SK-MEL-5 (cell line): ENCODE measurements around the gene NR5A2. TPM values are rescaled to one million over a fixed set of nuclear protein-coding genes. Genes with fewer than 3 reads are reported as not detected.

Experiments used
- DNase-seq: peaks from one replicate; pipeline ENCODE4 v3.0.0-alpha.2; 2016; ENCODE audit warnings: low read depth, low spot score
- in situ Hi-C: cut with HindIII; loops from 2 replicates; pipeline ENCODE4 v1.10.0; 2016; ENCODE audit warnings: low sequenced_read_pairs, high pct_unique_total_duplicates, low pct_unique_long_range_greater_than_20kb
- total RNA-seq: library from RNA; depleted of rRNA; stranded (reverse); fragments of >200 nt; shearing (Covaris generic); gene quantifications from 2 replicates; pipeline ENCODE4 v1.2.3, GENCODE V29; 2014

The NR5A2 gene
- total RNA-seq, 1 experiment from 2014 or later = 2.7 TPM

DNA sequence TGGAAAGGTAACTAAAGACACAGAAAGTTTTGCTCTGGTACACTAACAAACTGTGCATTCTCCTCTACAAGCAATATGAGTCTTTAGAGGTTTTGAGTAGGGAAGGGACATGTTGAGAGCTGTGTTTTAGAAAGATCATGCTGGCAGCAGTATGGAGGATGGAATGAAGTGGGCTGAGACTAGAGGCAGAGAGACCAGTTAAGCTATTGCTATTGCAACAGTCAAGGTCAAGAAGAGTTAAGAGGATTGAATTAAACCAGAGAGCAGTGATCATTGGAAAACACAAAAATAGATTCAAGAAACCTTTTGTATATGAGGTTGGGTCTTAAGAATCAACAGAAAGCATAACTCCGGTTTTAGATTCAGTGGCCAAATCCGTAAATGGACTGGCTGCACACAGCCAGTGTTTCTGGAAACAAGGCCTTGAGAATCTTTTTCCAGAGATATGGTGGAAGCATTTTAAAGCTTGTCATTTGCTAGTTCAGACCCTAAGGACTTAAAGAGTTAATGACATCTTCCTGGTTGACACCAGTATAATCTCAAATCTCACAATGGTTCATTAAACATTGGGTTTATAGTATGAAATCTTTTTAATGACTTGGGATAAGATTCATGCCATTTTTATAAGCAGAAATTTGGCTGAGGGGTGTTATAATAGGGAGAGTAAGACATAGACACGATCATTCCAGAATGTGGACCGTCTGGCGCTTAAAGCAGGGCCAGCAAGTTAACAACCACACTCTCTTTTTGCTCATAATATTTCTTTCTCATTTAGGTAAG, 177.9 kb downstream of the NR5A2 start:
- DNase-seq = no peak
- in situ Hi-C loops = no loop called here

DNA sequence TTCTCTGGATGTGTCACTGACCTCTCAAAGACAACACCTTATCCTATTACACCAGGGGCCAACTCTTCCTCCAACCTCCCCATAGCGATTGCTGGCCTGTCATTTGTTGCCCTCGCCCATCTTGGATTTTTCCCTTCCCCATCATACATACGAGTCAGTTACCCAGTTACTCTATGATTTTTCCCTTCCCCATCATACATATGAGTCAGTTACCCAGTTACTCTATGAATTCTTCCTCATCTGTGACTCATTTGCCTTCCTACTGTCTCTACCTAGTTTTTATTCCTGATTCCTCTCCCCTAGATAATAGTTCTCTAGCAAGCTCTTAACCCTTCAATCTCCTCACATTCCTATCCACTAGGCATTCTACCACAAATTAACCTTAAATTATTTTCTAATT, 178.8 kb downstream of the NR5A2 start:
- DNase-seq = no peak
- in situ Hi-C loops = no loop called here

DNA sequence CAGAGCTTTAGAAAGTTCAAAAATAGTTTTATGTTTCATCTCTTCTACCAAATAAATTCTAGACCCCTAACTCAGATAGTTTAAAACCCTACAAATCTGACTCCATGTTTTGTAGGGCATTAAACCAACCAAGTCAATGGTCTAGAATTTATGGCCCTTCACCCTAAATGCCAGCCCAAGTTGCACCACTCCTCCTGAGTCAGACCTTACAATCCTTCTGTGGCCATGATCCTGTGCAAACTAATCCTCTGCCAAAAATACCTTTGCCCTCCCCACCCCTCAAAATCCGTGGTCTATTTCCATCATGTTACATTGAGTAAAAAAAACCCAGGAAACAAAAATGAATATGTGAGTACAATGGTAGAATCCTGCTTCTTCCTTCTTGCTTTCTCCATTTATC, 179.3 kb downstream of the NR5A2 start:
- in situ Hi-C loops = no loop called here
- DNase-seq = no peak

- no peak for DNase-seq
- in situ Hi-C loops = no loop called here
Measured at GRCh38 chr1:200207711-200208126, 180.2 kb downstream of the NR5A2 start.

GRCh38 chr1:200211157-200211556, 183.6 kb downstream of the NR5A2 start:
- in situ Hi-C loops = no loop called here
- no peak for DNase-seq

DNA sequence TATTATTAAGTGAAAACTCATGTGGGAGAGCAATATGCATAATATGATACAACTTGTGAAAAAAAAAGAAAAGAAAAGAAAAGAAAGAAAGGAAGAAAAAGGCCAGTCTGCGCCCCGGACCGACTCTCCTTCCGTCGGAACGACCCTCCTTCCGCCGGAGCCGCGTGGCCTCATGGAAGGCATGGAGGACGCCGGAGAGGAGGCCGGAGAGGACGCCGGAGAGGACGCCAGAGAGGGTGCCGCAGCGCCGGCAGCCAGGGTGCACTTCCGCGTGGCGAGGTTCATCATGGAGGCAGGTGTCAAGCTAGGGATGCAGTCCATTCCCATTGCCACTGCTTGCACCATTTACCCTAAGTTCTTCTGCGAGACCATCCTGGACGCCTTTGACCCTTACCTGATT, 185.9 kb downstream of the NR5A2 start:
- in situ Hi-C loops = no loop called here
- no peak for DNase-seq

DNA sequence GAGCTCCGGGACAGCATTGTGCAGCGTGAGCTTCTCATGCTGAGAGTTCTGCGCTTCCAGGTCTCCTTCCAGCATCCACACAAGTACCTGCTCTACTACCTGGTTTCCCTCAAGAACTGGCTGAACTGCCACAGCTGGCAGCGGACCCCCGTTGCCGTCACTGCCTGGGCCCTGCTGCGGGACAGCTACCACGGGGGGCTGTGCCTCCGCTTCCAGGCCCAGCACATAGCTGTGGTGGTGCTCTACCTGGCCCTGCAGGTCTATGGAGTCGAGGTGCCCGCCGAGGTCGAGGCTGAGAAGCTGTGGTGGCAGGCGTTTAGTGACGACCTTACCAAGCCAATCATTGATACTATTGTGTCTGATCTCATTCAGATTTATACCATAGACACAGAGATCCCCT, 186.4 kb downstream of the NR5A2 start:
- DNase-seq = no peak
- in situ Hi-C loops = no loop called here

DNA sequence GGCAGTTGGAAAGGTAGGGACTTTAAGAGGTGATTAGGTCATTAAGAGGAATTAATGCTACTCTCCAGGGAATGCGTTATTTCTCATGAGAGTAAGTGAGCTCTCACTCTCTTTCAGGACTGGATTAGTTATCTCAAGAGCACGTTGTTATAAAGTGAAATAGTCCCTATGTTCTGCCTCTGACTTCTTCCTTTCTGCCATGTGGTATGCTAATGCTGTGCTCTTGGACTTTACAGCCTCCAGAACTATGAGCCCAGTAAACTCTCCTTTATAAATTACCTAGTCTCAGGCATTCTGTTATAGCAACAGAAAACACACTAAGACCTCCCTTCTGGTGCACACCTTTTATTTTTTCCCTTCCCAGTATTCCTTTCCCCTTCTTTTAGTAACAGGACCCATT, 187.8 kb downstream of the NR5A2 start:
- no peak for DNase-seq
- in situ Hi-C loops = no loop called here

- in situ Hi-C loops = no loop called here
- DNase-seq = no peak
Measured at GRCh38 chr1:200217703-200218102, 190.2 kb downstream of the NR5A2 start.

DNA sequence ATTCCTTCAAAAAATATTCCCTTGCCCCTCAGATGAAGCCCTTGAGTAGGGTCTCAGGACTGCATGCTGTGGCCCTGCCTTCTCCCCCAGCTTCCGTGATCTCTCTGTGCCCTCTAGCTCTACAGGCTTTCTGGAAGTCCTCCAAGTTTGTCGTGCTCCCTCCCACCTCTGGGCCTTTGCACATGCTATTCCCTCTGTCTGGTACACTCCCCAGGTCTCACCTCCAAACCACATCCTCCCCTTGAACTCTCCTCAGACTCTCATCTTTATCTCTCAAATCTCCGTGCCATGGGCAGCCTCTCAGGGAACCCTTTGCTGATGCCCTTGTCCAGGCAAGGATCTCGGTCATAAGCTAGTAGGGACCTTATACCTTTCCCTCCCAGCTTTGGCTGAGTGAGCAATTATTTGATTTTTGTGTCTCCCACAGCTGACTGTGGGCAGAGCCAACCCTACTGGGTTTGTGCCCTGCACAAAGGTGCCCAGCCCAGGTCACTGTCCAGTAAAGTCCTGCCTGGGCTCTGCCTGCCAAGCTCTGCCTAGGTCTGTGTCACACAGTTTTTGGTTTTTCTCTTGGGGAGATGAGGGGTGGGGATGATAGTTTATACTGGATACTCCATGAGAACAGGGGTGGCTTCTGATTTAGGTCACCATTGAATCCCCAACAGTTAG, 194.2 kb downstream of the NR5A2 start:
- in situ Hi-C loops = no loop called here
- no peak for DNase-seq

DNA sequence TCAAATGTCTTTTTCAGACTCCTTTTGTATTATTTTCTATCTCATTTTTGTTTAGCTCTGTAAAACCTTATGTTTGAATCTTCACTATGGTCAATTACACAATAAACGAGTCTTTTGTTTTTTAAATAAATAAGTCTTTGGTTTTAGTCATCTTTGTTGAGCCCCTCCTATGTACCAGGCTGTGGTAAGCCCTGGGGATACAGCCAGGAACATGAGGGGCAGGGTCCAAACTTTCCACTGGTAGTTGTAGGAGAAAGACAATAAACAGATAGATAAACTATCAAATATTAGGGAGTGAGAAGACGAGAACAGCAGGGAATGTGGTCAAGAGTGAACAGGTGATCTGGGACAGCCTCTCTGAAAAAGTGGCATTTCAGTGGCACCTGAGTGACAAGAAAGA, 195.7 kb downstream of the NR5A2 start:
- DNase-seq = no peak
- in situ Hi-C loops = no loop called here

DNA sequence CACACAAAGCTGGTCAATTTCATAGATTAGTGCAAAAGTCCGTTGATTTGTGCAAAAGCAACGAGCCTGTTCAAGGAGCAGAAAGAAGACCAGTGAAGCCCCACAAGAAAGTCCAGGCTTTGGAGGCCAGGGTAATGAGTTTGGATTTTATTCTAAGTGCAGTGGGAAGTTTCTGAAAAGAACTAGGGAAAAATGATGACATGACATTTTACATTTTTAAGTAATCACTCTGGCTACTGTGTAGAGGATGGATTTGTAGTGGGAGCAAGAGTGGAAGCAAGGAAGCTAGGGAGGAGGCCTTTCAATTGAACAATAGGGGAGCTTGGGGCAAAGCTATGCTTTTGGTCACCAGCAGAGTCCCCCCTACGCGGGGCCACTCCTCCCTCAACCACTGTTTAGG, 196.1 kb downstream of the NR5A2 start:
- in situ Hi-C loops = no loop called here
- no peak for DNase-seq

GRCh38 chr1:200224315-200224714, 196.8 kb downstream of the NR5A2 start:
- DNase-seq = peak; percentile 92
- in situ Hi-C loops = no loop called here

- DNase-seq = no peak
- in situ Hi-C loops = no loop called here
Measured at GRCh38 chr1:200226268-200226968, 198.9 kb downstream of the NR5A2 start.

GRCh38 chr1:200226969-200227303, 199.4 kb downstream of the NR5A2 start:
- no peak for DNase-seq
- in situ Hi-C loops = no loop called here
